CD4-positive, alpha-beta T cell (primary cell): Measurements from ENCODE around the gene GPR42. TPM values are rescaled to one million over a fixed set of nuclear protein-coding genes. Genes with fewer than 3 reads are reported as not detected.

ENCODE experiments used
- ATAC-seq: fragments of 200-7000 bp; cut with Tn5 transposase; one replicate; pipeline ENCODE4 v1.10.0; 2022; ENCODE audit warnings: mild to moderate bottlenecking; ENCODE audit not compliant: poor library complexity
- CTCF ChIA-PET: fragments of 350-600 bp; sonication (Branson Sonifier 250); formaldehyde crosslinking; loops from one replicate; lab custom pipeline; 2021; ENCODE audit warnings: antibody characterized with exemption, inconsistent platforms; lab: Charles Lee
- POLR2A ChIA-PET: fragments of 350-600 bp; sonication (Branson Sonifier 250); formaldehyde crosslinking; loops from one replicate; lab custom pipeline; 2021; ENCODE audit warnings: antibody characterized with exemption, inconsistent platforms; lab: Charles Lee
- DNase-seq, 14 experiments: peaks; one replicate each; pipeline ENCODE4 v3.0.0-alpha.2; 2013 to 2020; ENCODE audit warnings: mixed read lengths in 2 of 14
- H3K27ac ChIP-seq, 2 donors: one replicate each; pipeline versions ENCODE4 v1.5.1 to v1.7.0; 2013; ENCODE audit warnings: low read length in 2 of 2, low read depth in 1 of 2, mild to moderate bottlenecking in 1 of 2
- H3K27me3 ChIP-seq, 2 experiments: 1 replicate in 1 of 2; 2 replicates in 1 of 2; pipeline versions ENCODE4 v1.6.1 to v1.7.0; 2013; ENCODE audit warnings: low read length in 2 of 2, control low read depth in 1 of 2, mild to moderate bottlenecking in 1 of 2, moderate library complexity in 1 of 2; ENCODE audit not compliant: insufficient read depth in 2 of 2, control insufficient read depth in 1 of 2
- H3K36me3 ChIP-seq: one replicate; pipeline ENCODE4 v1.6.1; 2013; ENCODE audit warnings: low read length, control low read depth; ENCODE audit not compliant: insufficient read depth
- H3K4me1 ChIP-seq: one replicate; pipeline ENCODE4 v1.6.1; 2013; ENCODE audit warnings: low read length, control low read depth; ENCODE audit not compliant: insufficient read depth
- H3K4me3 ChIP-seq: one replicate; pipeline ENCODE4 v1.5.1; 2013; ENCODE audit warnings: mild to moderate bottlenecking, low read length, moderate library complexity
- H3K9me3 ChIP-seq, 2 experiments: 1 replicate in 1 of 2; 2 replicates in 1 of 2; pipeline versions ENCODE4 v1.6.1 to v1.7.0; 2013; ENCODE audit warnings: low read length in 2 of 2, mild to moderate bottlenecking in 2 of 2, control low read depth in 1 of 2, moderate library complexity in 1 of 2; ENCODE audit not compliant: control insufficient read depth in 1 of 2, insufficient read depth in 1 of 2
- H3K27ac Mint-ChIP-seq: one replicate; pipeline ENCODE4 v1.8.0; 2020; ENCODE audit warnings: mixed read lengths
- H3K27me3 Mint-ChIP-seq: one replicate; pipeline ENCODE4 v1.8.0; 2021; ENCODE audit warnings: mixed read lengths
- H3K36me3 Mint-ChIP-seq: one replicate; pipeline ENCODE4 v1.8.0; 2021; ENCODE audit warnings: low read depth, mixed read lengths
- H3K4me1 Mint-ChIP-seq: one replicate; pipeline ENCODE4 v1.8.0; 2021; ENCODE audit warnings: low read depth, mixed read lengths
- H3K4me3 Mint-ChIP-seq: one replicate; pipeline ENCODE4 v1.8.0; 2020; ENCODE audit warnings: mild to moderate bottlenecking, mixed read lengths
- H3K9me3 Mint-ChIP-seq: one replicate; pipeline ENCODE4 v1.8.0; 2020; ENCODE audit warnings: mixed read lengths
- intact Hi-C, 2 experiments: fragments of 100-400 bp; cut with DNase I in 1 of 2; cut with micrococcal nuclease in 1 of 2; formaldehyde crosslinking; loops; one replicate each; pipeline versions ENCODE4 v1.15.1 to v1.9.0; 2023 to 2025; cut with DNase I, micrococcal nuclease
- total RNA-seq, 174 experiments: library from RNA in 2 of 174; stranded (reverse) in 2 of 174; gene quantifications; one replicate each; pipeline ENCODE4 v1.2.3 and lab custom pipeline; 2021 to 2026
- TF ChIP-seq, protein P1 (sequence below): fragments of 200-600 bp; IDR thresholded peaks from one replicate; pipeline ENCODE4 v1.8.0; 2022; ENCODE audit warnings: antibody characterized with exemption, mild to moderate bottlenecking

GPR42 gene
- total RNA-seq, 2 experiments from 2014 or later = 0.14 TPM; not detected in 1

DNA sequence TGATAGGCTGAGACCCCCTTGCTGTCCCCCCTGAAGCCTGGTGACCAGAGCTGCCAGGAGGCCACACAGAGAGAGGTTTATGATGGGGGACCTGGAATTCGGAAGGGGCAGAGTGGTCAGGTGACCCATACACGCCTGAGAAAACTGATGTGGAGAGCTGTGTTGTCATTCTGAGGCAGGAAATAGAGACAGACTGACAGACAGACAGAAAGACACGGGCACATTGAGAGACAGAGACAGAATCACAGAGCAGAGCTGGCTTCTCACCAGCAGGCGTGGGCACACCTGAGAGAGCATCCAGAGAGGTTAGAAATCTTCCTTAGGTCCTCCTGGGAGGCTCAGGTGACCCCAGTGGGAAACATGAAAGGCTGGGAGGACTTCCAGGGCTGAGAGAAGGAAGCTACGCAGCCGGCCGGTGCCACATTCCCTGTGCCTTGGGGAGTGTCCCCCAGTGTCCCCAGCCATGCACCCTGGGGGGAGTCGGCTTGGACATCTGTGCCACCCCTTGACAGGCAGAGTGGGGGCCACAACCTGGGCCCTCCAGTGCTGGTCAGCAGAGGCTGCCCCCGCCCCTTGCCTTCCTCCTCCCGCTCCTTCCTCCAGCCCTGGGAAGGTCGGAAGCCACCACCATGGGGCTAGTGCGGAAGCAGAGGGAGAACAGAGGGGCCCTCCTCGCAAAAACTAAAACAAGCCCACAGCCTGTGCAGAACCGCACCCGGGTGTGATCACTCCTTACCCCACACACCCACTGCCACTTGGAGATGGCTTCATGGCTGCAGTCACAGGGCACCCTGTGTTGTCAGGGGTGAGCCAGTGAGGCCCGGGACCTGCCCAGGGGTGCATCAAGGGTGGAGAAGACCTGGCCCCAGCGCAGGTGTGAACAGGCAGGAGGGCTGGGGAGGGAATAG lies 21.0 kb upstream of the GPR42 start:
- POLR2A ChIA-PET = no interaction called here

DNA sequence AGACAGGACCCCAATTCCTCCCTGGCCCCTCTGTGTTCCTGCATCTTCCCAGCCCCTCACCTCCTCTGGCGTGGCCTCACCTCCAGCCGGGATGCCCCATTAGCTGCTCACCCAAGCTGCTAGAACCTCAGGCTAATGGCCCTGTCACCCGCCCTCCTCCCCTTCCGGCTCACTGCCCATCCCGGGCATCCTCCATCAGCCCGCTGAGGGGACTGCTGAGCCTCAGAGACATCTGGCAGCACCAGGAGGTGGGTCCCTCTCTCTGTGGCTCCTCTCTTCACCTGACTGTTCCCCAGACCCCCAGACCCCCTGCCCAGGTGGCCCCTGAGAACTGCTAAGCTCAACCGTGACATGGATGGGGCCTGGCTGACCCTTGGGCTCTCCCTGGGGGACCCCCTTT lies 20.3 kb upstream of the GPR42 start:
- H3K27ac Mint-ChIP-seq = no peak overlapping the region
- ATAC-seq (no peak), DNase-seq (peak in 1 of 14 experiments; percentile 26)
- Histone ChIP-seq H3K27me3 (peaks cover 0 to 1% of the 10 kb centered on the region in 2 experiments), H3K27ac (no peak overlapping the region), H3K4me3 (no peak overlapping the region), H3K9me3 (peaks cover 0 to 3% of the 10 kb centered on the region in 2 experiments), H3K36me3 (no peaks in the 10 kb centered on the region), H3K4me1 (peaks cover 37% of the 10 kb centered on the region)
- no peak overlapping the region for H3K4me3 Mint-ChIP-seq
- H3K36me3 Mint-ChIP-seq = no peaks in the 10 kb centered on the region
- POLR2A ChIA-PET = no interaction called here
- peaks cover 14% of the 10 kb centered on the region for H3K27me3 Mint-ChIP-seq
- TF ChIP-seq, protein P1, sequence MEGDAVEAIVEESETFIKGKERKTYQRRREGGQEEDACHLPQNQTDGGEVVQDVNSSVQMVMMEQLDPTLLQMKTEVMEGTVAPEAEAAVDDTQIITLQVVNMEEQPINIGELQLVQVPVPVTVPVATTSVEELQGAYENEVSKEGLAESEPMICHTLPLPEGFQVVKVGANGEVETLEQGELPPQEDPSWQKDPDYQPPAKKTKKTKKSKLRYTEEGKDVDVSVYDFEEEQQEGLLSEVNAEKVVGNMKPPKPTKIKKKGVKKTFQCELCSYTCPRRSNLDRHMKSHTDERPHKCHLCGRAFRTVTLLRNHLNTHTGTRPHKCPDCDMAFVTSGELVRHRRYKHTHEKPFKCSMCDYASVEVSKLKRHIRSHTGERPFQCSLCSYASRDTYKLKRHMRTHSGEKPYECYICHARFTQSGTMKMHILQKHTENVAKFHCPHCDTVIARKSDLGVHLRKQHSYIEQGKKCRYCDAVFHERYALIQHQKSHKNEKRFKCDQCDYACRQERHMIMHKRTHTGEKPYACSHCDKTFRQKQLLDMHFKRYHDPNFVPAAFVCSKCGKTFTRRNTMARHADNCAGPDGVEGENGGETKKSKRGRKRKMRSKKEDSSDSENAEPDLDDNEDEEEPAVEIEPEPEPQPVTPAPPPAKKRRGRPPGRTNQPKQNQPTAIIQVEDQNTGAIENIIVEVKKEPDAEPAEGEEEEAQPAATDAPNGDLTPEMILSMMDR = no peak
- H3K4me1 Mint-ChIP-seq = peaks cover 31% of the 10 kb centered on the region
- intact Hi-C loops = loop anchor here in 1 of 2 experiments (5.0 kb wide), 1 partner anchor 242 kb away; no protein-coding TSS in a partner anchor
- CTCF ChIA-PET = interaction anchor here (1.0 kb wide), 1 partner anchor 113 kb away, joined by 3 read pairs; no protein-coding TSS in a partner anchor
- H3K9me3 Mint-ChIP-seq = no peaks in the 10 kb centered on the region

More for the DNA sequence above, 21.0 kb upstream of the GPR42 start:
- DNase-seq (peak in 2 of 14 experiments; percentile 8 to 27), ATAC-seq (no peak)
- no peak overlapping the region for H3K27ac ChIP-seq
- Mint-ChIP-seq H3K27me3 (peaks cover 14% of the 10 kb centered on the region), H3K4me3 (no peak overlapping the region), H3K36me3 (no peaks in the 10 kb centered on the region), H3K27ac (no peak overlapping the region), H3K9me3 (no peaks in the 10 kb centered on the region), H3K4me1 (peaks cover 31% of the 10 kb centered on the region)
- no peaks in the 10 kb centered on the region for H3K36me3 ChIP-seq
- TF ChIP-seq, protein P1 = no peak
- intact Hi-C loops = loop anchor here in 1 of 2 experiments (5.0 kb wide), 1 partner anchor 242 kb away; no protein-coding TSS in a partner anchor
- H3K4me3 ChIP-seq = no peak overlapping the region
- CTCF ChIA-PET = interaction anchor here (0.6 to 1.0 kb wide), 2 partner anchors 113 to 1711 kb away, joined by 3 to 4 read pairs; no protein-coding TSS in a partner anchor
- peaks cover 37% of the 10 kb centered on the region for H3K4me1 ChIP-seq
- peaks cover 0 to 2% of the 10 kb centered on the region in 2 experiments for H3K27me3 ChIP-seq
- peaks cover 0 to 3% of the 10 kb centered on the region in 2 experiments for H3K9me3 ChIP-seq

DNA sequence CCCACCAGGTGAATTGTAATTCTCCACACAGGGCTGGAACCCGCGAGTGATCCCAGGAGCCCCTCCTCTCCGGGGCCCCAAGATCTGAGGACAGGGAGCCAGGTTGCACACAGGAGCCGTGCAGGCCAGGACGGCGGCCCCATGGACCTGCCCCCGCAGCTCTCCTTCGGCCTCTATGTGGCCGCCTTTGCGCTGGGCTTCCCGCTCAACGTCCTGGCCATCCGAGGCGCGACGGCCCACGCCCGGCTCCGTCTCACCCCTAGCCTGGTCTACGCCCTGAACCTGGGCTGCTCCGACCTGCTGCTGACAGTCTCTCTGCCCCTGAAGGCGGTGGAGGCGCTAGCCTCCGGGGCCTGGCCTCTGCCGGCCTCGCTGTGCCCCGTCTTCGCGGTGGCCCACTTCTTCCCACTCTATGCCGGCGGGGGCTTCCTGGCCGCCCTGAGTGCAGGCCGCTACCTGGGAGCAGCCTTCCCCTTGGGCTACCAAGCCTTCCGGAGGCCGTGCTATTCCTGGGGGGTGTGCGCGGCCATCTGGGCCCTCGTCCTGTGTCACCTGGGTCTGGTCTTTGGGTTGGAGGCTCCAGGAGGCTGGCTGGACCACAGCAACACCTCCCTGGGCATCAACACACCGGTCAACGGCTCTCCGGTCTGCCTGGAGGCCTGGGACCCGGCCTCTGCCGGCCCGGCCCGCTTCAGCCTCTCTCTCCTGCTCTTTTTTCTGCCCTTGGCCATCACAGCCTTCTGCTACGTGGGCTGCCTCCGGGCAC lies 19.3 kb upstream of the GPR42 start:
- H3K27ac Mint-ChIP-seq = no peak overlapping the region
- ATAC-seq (no peak), DNase-seq (peak in 2 of 14 experiments; percentile 18 to 30)
- ChIA-PET CTCF (no interaction called here), POLR2A (interaction anchor here (2.3 kb wide), 1 partner anchor 111 kb away, joined by 15 read pairs; no protein-coding TSS in a partner anchor)
- TF ChIP-seq, protein P1 = no peak
- no peaks in the 10 kb centered on the region for H3K27me3 ChIP-seq
- peaks cover 12% of the 10 kb centered on the region for H3K27me3 Mint-ChIP-seq
- H3K4me3 Mint-ChIP-seq = no peak overlapping the region
- H3K9me3 Mint-ChIP-seq = no peaks in the 10 kb centered on the region
- H3K27ac ChIP-seq = no peak overlapping the region
- no peaks in the 10 kb centered on the region for H3K36me3 Mint-ChIP-seq
- H3K9me3 ChIP-seq = peaks cover 0 to 3% of the 10 kb centered on the region in 2 experiments
- H3K4me1 Mint-ChIP-seq = peaks cover 20% of the 10 kb centered on the region
- intact Hi-C loops = loop anchor here (1.0 to 5.0 kb wide), 4 partner anchors 105 to 241 kb away; no protein-coding TSS in a partner anchor
- peaks cover 27% of the 10 kb centered on the region for H3K4me1 ChIP-seq
- no peak overlapping the region for H3K4me3 ChIP-seq
- H3K36me3 ChIP-seq = no peaks in the 10 kb centered on the region
